Gastroesophageal sphincter (tissue), 4 donors: Measurements from ENCODE around the gene METTL16. TPM values are rescaled to one million over a fixed set of nuclear protein-coding genes. Genes with fewer than 3 reads are reported as not detected.

ENCODE experiments used
- ATAC-seq: fragments of 150-250 bp; one replicate; pipeline ENCODE4 v1.9.1; 2016; ENCODE audit warnings: mild to moderate bottlenecking, moderate library complexity
- H3K27ac ChIP-seq, 4 donors: fragments of 200-600 bp; sonication (generic) in 3 of 4; 1 replicate in 3 of 4; 2 replicates in 1 of 4; pipeline ENCODE4 v1.5.1; 2016 to 2019
- H3K27me3 ChIP-seq: fragments of 200-600 bp; sonication (generic); one replicate; pipeline ENCODE4 v1.5.1; 2019
- H3K36me3 ChIP-seq, 2 donors: fragments of 200-600 bp; sonication (generic); one replicate each; pipeline ENCODE4 v1.5.1; 2019; ENCODE audit warnings: control low read depth in 1 of 2
- H3K4me1 ChIP-seq, 3 donors: fragments of 200-600 bp; sonication (generic); 1 replicate in 2 of 3; 2 replicates in 1 of 3; pipeline ENCODE4 v1.5.1; 2016 to 2019; ENCODE audit warnings: control low read depth in 2 of 3
- H3K4me3 ChIP-seq, 2 donors: fragments of 200-600 bp; sonication (generic); one replicate each; pipeline ENCODE4 v1.5.1; 2019; ENCODE audit warnings: mild to moderate bottlenecking in 1 of 2, moderate library complexity in 1 of 2
- H3K9me3 ChIP-seq, 3 donors: fragments of 200-600 bp; sonication (generic); one replicate each; pipeline ENCODE4 v1.5.1; 2017 to 2019; ENCODE audit warnings: control low read depth in 2 of 3
- CTCF ChIP-seq, 4 experiments: fragments of 200-600 bp in 2 of 4; fragments of 450-650 bp in 2 of 4; sonication (generic) in 1 of 4; IDR thresholded peaks; one replicate each; pipeline ENCODE4 v1.5.1; 2017 to 2019; ENCODE audit warnings: antibody characterized with exemption in 4 of 4, mild to moderate bottlenecking in 2 of 4, moderate library complexity in 2 of 4
- POLR2AphosphoS5 ChIP-seq: sonication (generic); formaldehyde crosslinking; IDR thresholded peaks from one replicate; pipeline ENCODE4 v1.6.1; 2017; ENCODE audit warnings: antibody characterized with exemption
- WGBS, 2 donors: methylation state at CpG; one replicate each; pipeline ENCODE4 v1.1.5; 2018; ENCODE audit warnings: low coverage in 1 of 2; 5-methylcytosine and 5-hydroxymethylcytosine counted together
- small RNA-seq, 4 donors: library from RNA; depleted of rRNA; stranded (forward); fragments of <200 nt; gene quantifications; one replicate each; pipeline ENCODE3, GENCODE V24; 2016
- total RNA-seq, 4 donors: library from RNA; depleted of rRNA; stranded (reverse); fragments of >200 nt; gene quantifications; one replicate each; pipeline ENCODE4 v1.1.0, GENCODE V29; 2016

METTL16 gene
- total RNA-seq, 4 donors from 2014 or later = 30.7 to 68.0 (median 58.7) TPM

- peak in 2 of 4 experiments; percentile 14 to 30 for TF ChIP-seq CTCF (IDR thresholded peaks at IDR 0.05)
- no peak for TF ChIP-seq POLR2AphosphoS5
Observed at GRCh38 chr17:2366747-2367494, 144.8 kb downstream of the METTL16 start.

More at GRCh38 chr17:2366747-2367494, 144.8 kb downstream of the METTL16 start:
- H3K4me3 ChIP-seq = no peak overlapping the region
- H3K9me3 ChIP-seq = no peaks in the 10 kb centered on the region
- H3K27ac ChIP-seq = no peak overlapping the region
- WGBS, 2 donors = 56 to 74% methylated on average over 7 to 13 of the region's 26 CpGs
- peaks cover 0 to 60% (median 21%) of the 10 kb centered on the region in 3 donors for H3K4me1 ChIP-seq
- peaks cover 0 to 80% of the 10 kb centered on the region in 2 donors for H3K36me3 ChIP-seq
- no peak for ATAC-seq
- no peaks in the 10 kb centered on the region for H3K27me3 ChIP-seq

Small RNA genes lying within 50 kb of the gene (small RNA-seq; reads per million reads assigned to genes)
- gene AC006435.3 = 0 reads per million in 4 donors
- 0 reads per million in 4 donors for gene AC006435.4
- gene AC006435.5 = 0 reads per million in 4 donors

Other genes starting within 250 kb of the METTL16 start
- 10 to 100 TPM; 27.2 to 75.5 (median 43.9) TPM for gene SMG6, start 208.1 kb downstream of the METTL16 start, total RNA-seq
- gene SRR, start 207.9 kb downstream of the METTL16 start, total RNA-seq = 10 to 100 TPM; 13.7 to 38.8 (median 16.9) TPM
- 10 to 100 TPM; 25.0 to 58.3 (median 46.5) TPM for gene TSR1, start 175.4 kb downstream of the METTL16 start, total RNA-seq
- 10 to 100 TPM; 32.9 to 58.6 (median 47.4) TPM for gene SGSM2, start 174.4 kb downstream of the METTL16 start, total RNA-seq
- 10 to 100 TPM; 11.8 to 12.7 (median 12.3) TPM for gene MNT, start 110.8 kb downstream of the METTL16 start, total RNA-seq
- 100 to 1,000 TPM in 3 of 4 donors, 10 to 100 TPM in 1; 91.4 to 135 (median 115) TPM for gene PAFAH1B1, start 81.8 kb upstream of the METTL16 start, total RNA-seq
- 10 to 100 TPM; 42.6 to 87.6 (median 52.9) TPM for gene CLUH, start 199.9 kb upstream of the METTL16 start, total RNA-seq
- under 1 TPM in 1 of 4 donors, not detected in 3; 0.08 TPM for gene CCDC92B, start 237.8 kb upstream of the METTL16 start, total RNA-seq